Fibroblast of villous mesenchyme (primary cell): ENCODE data around the gene TBCEL. TPM values are rescaled to one million over a fixed set of nuclear protein-coding genes. Genes with fewer than 3 reads are reported as not detected.
"Not testable (repeated sequence)": the region's sequence is repeated elsewhere in the genome, so short reads cannot be mapped to it uniquely, and the experiment has no call there.

ENCODE experiments used
- DNase-seq: peaks from one replicate; pipeline ENCODE4 v3.0.0-alpha.2; 2010; ENCODE audit warnings: low read depth
- H3K4me3 ChIP-seq: 2 replicates; pipeline ENCODE4 v1.5.1; 2011; ENCODE audit warnings: low read depth, mild to moderate bottlenecking, low read length
- total RNA-seq: library from RNA; depleted of rRNA; stranded (reverse); fragments of >200 nt; gene quantifications from 2 replicates; pipeline ENCODE4 v1.2.3, GENCODE V29; 2012
- TF ChIP-seq, protein P1 (sequence below): IDR thresholded peaks from 2 replicates; pipeline ENCODE4 v1.5.1; 2012; ENCODE audit warnings: low read depth, mild to moderate bottlenecking, low read length; ENCODE audit not compliant: insufficient read depth

The TBCEL gene
- total RNA-seq, 1 donor = 29.8 TPM

DNA sequence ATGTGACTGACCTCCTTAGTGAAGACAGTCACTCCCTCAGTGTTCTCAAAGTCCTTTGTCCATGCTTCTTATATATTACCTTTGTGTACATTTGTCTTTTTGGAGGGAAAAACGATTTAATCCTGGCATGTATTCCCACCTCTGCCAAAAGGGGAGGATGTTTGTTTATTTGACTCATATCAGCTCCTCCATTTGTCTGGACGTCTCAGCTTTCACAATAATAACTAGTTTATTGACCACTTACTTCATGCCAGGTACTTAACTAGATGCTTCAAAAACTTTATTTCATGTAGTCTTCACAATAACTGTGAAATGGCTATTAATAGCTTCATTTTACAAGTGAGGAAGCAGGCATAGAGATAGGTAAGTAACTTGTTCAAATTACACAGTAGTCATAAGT is 5.3 kb downstream of the TBCEL start:
- TF ChIP-seq, protein P1, sequence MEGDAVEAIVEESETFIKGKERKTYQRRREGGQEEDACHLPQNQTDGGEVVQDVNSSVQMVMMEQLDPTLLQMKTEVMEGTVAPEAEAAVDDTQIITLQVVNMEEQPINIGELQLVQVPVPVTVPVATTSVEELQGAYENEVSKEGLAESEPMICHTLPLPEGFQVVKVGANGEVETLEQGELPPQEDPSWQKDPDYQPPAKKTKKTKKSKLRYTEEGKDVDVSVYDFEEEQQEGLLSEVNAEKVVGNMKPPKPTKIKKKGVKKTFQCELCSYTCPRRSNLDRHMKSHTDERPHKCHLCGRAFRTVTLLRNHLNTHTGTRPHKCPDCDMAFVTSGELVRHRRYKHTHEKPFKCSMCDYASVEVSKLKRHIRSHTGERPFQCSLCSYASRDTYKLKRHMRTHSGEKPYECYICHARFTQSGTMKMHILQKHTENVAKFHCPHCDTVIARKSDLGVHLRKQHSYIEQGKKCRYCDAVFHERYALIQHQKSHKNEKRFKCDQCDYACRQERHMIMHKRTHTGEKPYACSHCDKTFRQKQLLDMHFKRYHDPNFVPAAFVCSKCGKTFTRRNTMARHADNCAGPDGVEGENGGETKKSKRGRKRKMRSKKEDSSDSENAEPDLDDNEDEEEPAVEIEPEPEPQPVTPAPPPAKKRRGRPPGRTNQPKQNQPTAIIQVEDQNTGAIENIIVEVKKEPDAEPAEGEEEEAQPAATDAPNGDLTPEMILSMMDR = no peak
- H3K4me3 ChIP-seq = no peak overlapping the region

DNA sequence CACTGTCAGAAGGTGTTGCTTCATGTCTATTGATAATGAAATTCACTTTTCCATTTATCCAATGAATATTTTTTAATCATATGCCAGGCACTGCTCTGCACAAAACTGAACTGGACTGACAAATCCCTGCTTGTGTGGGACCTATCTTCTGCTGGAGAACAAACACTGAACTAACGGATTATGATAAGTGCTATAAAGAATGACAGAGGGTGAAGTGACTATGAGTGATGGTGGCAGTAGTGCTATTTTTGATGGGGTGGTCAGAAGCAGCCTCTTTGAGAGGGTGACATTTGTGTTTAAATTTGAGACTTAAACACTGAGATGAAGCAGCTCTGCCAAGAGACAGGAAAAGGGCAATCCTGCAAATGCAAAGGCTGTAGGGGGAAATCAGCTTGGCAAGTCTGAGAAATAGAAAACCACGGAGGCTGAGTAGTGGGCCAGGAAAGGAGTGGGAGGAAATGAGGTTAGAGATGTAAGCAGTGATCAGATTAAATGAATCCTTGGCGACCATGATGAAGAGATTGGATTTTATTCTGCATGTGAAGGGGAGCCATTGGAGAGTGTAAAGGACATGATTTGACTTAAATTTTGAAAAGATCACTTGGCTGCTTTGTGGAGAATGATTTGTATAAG is 6.0 kb downstream of the TBCEL start:
- TF ChIP-seq, protein P1 = no peak
- no peak overlapping the region for H3K4me3 ChIP-seq
- no peak for DNase-seq

More for the DNA sequence above, 5.3 kb downstream of the TBCEL start:
- DNase-seq = no peak

DNA sequence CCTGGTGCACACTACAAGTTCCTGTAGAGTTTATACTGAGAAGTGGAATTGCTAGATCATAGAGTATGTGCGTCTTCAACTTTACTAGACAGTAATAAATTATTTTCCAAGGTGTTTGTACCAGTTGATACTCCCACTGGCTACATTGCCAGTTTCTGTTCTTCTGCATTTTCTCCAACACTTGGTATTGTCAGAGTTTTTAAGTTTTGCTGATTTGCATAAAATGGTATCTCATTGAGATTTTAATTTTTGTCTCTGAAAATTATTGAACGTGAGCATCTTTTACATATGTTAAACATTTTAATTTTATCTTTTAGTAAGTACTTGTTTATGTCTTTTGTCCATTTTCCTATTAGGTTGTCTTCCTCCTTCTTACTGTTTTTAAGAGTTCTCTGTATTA is 7.3 kb downstream of the TBCEL start:
- TF ChIP-seq, protein P1 = no peak
- DNase-seq = no peak

DNA sequence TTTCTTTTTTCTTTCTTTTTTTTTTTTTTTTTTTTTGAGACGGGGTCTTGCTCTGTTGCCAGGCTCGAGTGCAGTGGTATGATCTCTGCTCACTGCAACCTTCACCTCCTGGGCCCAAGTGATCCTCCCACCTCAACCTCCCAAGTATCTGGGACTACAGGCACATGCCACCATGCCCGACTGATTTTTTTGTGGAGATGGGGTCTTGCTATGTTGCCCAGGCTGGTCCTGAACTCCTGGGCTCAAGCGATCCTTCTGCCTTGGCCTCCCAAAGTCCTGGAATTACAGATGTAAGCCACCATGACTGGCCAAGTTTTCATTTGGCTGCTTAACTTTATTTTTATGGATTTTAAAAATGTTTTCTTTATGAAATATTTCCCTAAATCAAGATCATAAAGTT is 7.7 kb downstream of the TBCEL start:
- DNase-seq, H3K4me3 ChIP-seq: not testable (repeated sequence)

More for the DNA sequence above, 7.3 kb downstream of the TBCEL start:
- H3K4me3 ChIP-seq = no peak overlapping the region

DNA sequence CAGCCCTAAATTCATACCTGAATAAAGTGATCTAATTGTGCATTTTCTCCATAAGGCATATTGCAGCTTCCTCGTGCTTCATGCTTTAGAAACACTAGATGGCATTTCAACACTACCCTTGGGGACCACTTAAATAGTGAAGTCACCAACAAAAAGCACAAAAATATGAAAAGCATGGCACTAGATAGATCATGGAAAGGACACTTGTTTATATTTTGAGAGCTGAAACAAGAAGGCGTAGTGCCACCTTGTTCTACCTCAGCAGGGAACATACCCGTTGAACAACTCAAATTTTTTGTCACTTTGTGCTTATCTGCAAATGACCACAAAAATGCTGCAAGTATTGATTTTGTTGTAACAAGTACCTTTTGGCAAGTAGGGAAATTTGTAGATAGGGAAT is 8.6 kb downstream of the TBCEL start:
- TF ChIP-seq, protein P1 = no peak
- DNase-seq = no peak
- no peak overlapping the region for H3K4me3 ChIP-seq

DNA sequence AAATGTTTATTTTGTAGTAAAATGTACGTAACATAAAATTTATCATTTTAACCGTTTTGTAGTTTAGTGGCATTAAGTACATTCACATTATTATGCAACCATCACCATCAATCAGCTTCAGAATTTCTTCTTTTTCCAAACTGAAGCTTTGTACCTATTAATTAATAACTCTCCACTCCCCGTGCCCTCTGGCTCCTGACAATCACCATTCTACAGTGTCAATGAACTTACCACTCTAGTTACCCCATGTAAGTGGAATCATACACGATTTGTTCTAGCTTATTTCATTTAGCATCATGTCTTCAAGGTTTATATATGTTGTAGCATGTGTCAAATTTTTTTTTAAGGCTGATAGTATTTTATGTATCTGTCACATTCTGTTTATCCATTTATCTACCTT is 9.7 kb downstream of the TBCEL start:
- no peak for DNase-seq
- TF ChIP-seq, protein P1 = no peak
- H3K4me3 ChIP-seq = no peak overlapping the region

DNA sequence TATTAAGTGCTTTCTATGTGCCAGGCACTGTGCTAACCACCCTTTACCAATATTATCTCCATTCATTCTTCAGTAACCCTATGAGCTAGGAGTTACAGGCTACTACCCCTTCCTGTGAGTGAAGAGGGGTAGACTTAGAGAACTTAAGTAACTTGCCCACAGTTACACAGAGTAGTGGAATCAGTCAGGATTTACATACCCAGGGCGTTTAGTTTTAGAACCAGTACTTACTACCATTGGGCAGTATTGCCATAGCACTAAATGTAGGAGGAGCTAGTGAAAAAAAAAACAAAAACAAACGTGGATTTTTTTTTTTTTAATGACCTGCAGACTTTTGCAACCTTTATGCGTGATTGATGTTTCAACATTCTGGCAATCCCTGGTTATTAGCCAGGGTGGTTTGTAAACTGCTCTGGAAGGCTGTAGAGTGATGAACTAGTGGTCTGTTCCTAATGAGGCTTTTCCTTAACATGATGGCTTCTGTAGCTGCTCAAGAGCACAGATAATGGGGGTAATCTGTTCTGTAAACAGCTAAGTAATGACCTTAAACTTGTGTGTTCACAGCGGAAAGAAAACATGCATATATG is 11.4 kb downstream of the TBCEL start:
- peak; percentile 57 for DNase-seq
- no peak overlapping the region for H3K4me3 ChIP-seq
- TF ChIP-seq, protein P1 = no peak
